ENCODE results near the gene FHDC1.
"Not testable (repeated sequence)": the region's sequence is repeated elsewhere in the genome, so short reads cannot be mapped to it uniquely, and the experiment has no call there.

FHDC1 gene

DNA sequence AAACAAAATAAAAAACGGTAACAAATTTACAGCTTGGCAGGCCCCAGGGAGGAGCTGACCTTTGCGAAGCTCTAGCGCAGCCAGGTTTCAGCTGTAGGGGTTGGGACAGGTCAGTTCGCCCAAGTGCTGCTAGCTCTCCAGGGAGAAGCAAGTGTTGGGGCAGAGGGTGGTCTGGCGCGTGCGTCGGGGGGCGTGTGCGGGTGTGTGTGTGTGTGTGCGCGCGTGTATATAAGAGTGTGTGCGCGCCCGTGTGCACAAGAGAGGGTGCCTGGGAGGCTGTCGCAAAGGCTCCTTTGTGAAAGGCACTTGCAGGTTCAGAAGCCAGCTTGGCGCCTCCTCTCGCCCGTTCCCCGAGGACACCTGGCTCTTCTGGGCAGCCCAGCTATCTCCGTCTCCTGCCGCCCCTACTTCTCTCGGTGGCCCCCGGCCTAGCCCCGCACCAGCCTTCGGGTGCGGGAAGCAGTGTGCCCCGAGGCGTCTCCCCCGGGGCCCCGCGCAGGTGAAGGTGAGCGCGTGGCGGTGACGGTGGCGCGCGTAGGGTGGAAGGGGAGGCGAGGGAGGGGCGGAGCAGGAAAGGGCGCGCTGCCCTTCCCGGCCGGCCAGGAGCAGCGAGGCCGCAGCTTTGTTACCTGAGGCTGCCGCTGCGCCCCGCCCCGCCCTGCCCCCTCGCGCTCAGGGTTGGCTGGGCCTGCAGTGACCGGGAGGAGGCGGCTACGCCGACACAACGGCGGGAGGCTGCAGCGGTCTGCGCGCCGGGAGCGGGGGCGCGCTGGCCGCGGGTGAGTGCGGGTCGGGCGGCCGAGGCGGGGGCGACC, at the start of gene FHDC1:
Gene FHDC1, plus strand, starts transcription at position 693 of the 815 bp plus-strand sequence. CDS start 6,735 bp downstream, outside the sequence.
- DNase-seq = no peak

DNA sequence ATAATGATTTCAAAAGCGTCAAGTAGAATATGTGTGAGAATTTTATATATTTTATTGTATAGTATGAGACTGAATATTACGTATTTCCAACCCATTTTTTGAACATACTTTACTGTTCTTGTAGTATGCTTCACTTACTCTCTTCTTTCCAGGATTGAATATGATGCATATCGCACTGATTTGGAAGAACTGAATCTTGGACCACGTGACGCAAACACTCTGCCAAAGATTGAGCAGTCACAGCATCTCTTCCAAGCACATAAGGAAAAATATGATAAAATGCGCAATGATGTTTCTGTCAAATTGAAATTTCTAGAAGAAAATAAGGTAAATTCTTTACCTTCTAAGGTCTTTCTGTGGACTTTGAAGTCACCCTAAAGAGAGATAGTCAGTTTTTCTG, 48.1 kb upstream of the FHDC1 start:
- DNase-seq = no peak

- no peak for DNase-seq
Observed at GRCh38 chr4:152892974-152893373, 43.1 kb upstream of the FHDC1 start.

- no peak for DNase-seq
Observed at GRCh38 chr4:152894673-152895072, 41.5 kb upstream of the FHDC1 start.

GRCh38 chr4:152896811-152897210, 39.3 kb upstream of the FHDC1 start:
- DNase-seq = no peak

DNA sequence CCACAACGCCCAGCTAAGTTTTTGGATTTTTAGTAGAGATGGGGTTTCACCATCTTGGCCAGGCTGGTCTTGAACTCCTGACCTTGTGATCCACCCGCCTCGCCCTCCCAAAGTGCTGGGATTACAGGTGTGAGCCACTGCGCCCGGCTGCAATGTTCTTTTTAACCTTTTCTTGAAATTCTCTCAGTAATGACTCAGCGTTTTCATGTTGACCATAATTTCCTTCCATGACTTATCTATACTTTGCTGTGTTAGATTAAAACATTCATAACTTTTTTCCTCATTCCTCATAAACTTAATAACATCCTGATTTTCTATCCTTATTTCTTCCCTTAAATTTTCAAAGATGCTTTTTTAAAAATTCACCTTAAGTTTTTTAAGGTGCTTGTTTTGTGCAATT, 38.0 kb upstream of the FHDC1 start:
- DNase-seq = not testable (repeated sequence)

DNA sequence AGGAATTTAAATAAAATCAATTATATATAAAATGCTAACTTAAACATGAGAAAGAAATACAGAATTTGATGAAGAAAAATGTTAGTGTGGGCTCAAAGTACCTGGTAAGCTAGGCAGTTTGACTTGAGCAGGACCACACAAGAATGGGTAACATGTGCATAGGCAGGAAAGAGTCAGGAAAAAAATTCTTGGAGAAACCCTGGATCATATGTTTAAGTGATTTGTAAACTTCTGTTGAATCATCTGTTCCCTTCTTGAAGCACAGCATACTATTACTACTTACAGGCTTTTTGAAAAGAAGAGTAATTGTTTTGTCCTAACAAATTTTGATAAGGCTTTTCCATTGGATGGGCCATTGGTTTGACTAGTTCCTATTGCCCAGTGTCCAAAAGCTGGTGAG, 37.5 kb upstream of the FHDC1 start:
- no peak for DNase-seq

DNA sequence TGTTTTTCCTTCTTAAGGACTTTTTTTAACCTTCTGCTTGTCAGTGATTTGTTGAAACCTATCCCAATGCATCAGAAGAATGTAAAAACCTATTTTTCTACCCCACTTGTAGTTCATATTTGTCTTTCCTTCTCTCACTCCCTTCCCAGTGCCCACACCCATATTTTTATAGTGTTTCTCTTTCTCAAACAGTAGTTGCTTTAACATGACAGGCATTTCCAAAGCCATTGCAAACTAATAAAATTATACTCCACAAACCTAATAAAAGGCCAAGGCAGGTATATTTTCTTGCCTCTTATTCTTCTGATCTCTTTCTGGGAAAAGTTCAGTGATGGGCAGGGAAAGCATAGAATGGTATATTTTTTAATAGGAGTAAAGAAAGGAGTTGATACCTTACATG, 35.7 kb upstream of the FHDC1 start:
- DNase-seq = no peak

DNA sequence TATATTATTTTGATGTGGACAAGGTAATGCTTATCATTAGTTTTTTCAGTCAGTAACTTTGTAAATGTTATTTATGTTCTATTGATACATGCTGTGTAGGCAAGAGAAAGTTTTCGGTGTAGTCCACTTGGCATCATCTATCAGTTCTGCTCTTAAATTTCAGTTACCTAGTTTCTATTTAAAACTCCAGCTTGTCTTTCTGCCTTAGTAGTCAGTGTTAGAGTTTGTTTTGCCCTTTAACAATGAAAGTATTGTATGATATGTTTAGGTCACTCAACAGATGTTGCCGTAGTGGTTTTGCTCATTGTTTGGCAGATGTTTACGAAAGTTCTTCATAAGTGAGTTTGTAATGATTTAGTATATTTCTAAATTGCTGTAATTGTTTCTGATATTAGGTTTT, 34.9 kb upstream of the FHDC1 start:
- no peak for DNase-seq

DNA sequence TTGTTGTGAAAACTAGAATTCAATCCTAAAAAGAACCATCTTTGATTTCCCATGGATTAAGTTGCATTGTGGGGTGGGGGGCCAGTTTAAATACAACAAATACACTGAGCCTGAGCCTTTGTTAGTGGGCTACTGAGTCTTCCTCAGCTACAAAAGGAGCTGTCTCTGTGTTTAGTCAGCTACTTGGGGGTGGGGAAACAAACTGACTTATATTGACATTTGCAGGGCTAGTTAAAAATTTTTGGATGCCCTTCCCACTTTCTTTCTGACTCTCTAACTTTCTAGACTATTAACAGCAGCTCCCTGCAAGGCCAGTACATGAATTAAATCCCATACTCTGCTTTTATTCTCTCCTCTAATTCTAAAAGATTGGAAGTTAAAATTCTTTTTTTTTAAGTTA, 32.5 kb upstream of the FHDC1 start:
- no peak for DNase-seq

DNA sequence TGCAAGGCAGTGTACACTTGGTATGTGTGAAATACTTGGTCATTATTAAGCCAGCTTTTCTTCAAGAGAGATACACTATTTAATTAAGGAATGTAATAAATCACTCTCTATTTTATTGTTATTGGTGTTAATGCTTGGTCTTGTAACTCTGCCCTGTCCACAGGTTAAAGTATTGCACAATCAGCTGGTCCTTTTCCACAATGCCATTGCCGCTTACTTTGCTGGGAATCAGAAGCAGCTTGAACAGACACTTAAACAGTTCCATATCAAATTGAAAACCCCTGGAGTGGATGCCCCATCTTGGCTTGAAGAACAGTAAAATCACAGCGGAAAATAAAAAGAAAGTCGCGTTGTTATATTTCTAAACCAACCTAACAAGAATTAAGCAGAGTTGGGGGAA, 26.2 kb upstream of the FHDC1 start:
- DNase-seq = no peak

DNA sequence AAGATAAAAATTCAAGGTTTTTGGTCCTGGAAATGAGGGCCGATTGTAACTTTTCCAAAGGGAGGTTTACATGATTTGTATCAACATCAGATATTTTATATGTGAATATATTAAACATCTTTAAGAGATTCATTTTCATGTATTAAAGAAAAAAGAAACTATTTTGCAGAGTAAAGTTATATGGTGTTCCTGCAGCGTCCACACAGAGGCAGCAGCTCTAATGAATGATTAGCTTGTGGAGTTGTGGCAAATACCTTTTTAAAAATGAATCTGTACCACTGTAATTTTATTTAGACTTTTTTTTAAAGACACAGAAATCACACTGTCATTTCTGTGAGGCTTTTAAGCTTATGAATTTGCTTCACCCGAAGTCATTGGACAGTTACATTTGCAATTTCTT, 25.6 kb upstream of the FHDC1 start:
- no peak for DNase-seq

DNA sequence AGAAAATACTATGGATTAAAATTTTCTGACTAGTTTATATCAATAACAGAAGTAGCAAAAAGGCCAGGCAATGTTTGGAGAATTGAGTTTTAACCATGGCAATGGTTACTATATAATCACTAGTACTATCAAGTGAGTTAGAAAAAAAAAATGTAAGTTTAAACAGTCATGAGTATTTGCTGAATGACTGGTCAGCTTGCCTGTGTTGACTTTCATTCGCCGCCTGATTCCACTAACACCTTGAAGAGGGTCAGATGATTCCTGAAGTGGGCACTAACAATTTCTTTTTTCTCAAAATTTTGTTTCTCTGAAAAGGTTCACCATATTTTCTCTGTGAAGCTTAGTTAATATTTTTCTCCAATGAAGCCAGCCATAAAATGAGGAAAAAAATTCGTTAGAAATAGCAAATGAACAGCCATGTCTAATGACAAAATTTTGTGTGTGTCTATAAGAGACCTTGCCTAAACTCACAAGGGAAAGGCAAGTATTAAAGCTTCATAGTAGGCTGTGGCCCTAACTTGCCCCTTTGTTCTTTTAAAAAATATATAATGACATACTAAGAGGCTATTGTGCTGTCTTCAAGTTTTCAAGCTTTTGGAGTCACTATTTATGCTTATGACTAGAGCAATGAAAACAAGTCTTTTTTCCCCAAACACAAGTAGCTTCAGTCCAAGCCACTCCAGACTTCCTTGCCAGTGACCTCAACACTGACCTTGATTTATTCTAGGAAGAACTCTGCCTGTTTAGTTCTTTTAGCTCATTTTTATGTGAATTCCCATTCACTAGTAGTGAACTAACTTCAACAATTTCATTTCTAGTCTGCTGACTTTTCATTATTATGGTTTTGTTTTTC, 18.4 kb upstream of the FHDC1 start:
- no peak for DNase-seq

DNA sequence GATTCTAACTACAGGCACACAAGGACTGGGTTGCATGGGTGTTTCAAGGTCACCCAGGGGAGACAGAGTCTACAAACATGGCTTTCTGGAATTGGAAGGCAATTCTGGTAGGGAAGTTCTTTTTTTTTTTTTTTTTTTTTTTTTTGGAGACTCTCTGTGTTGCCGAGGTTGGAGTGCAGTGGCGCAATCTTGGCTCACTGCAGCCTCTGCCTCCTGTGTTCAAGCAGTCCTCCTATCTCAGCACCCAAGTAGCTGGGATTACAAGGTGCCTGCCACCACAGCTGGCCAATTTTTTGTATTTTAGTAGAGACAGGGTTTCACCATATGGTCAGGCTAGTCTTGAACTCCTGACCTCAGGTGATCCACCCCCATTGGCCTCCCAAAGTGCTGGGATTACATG, 16.3 kb upstream of the FHDC1 start:
- no peak for DNase-seq

GRCh38 chr4:152920768-152921167, 15.4 kb upstream of the FHDC1 start:
- DNase-seq = no peak

GRCh38 chr4:152921284-152921683, 14.8 kb upstream of the FHDC1 start:
- no peak for DNase-seq

DNA sequence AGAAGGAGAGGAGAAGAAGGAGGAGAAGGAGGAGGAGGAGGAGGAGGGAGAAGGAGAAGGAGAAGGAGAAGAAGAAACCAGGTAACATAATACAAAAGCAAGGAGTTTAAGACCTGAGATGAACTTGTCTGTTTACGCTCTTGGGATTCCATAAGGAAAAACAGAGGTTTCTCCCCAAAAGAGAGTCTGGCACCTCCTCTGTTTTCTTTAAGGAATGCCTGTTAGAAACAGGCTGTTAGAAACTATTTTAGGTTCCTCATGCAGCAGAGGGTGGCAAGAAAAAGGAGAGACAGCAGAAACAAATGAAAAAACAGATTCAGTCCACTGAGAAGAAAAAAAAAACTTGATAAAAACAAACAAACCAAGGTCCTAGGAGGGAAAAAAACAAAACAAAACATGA, 10.3 kb upstream of the FHDC1 start:
- no peak for DNase-seq

DNA sequence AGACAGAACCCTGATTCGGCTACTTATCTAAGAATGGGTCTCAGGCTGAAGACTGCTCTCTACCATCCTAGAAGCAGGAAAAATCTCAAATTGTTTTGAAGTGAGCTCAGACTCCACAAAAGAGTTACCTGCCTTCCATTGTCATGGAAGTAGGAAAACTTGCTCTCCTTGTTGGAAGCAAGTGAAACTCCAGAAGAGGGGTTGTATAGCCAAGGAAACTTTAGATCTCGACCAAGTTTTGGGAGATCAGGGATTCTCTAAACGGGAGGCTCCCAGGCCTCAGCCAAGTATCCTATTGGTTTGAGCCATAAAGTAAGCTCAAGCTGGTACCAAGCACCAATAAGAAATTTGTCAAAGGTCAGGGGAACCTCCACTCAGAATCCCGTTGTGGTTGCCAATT, 9.2 kb upstream of the FHDC1 start:
- DNase-seq = no peak

- no peak for DNase-seq
Observed at GRCh38 chr4:152927737-152928136, 8.4 kb upstream of the FHDC1 start.

DNA sequence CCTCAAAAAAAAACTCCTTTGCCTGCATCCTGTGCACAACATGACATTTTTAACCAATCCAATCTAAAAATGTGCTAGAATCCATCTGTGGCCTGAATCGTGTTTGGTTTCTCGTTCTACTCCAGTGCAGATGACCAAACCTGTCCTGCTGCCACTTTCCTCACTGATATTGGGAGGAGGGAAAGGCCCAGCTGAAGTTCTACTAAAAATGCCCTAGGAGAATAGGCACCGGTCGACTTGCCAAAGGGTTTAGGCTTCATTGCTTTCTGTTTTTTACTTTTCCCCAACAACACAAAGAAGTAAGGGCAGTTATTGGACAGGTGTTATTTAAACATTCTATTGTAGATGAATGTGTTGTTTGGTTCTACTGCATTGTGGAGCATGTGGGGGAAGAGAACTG, 7.8 kb upstream of the FHDC1 start:
- DNase-seq = no peak

DNA sequence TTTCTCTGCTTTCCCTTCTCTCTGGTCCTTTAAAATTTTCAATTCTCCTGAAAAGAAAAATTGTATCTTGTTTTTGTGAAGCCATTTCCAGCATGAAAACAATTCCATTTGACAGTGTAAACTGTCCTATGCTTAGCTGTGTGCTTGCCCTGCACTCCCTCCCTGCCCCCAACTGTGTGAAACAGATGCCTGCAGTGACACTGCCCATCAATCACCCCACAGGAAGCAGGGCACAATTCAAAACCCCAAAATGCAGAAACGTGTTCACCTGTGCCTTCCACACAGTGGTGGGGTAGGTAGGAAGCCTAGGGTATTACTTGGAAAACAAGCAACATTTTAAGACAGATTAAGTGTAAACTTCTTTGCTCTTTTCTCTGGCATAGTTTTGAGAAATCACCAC, 6.2 kb upstream of the FHDC1 start:
- DNase-seq = no peak

DNA sequence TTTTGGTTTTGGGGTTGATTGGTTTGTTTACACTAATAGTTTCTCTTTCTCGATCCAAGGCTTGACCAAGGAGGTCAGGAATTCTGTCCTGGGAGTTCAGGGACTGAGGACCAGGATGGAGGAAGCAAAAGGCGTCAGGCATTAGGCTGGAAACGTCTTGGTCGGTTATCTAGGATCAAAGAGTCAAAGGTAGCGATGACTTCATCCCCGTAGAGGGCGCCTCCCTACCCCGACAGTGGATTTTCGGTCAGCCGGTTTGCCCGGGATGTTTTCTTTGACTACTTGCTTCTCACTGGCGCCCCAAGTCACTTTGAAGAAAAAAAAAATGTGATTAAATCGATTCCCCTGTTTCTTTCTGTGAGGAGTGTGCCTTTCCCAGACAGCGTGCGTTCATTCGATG, 980 bp upstream of the FHDC1 start:
- DNase-seq = no peak

- no peak for DNase-seq
Observed at GRCh38 chr4:152936446-152937335, 568 bp downstream of the FHDC1 start.

All from CD4-positive, alpha-beta T cell treated with Interleukin-10 for 1 hour (primary cell).